ENCODE results near the gene FTCDNL1.

FTCDNL1 gene

DNA sequence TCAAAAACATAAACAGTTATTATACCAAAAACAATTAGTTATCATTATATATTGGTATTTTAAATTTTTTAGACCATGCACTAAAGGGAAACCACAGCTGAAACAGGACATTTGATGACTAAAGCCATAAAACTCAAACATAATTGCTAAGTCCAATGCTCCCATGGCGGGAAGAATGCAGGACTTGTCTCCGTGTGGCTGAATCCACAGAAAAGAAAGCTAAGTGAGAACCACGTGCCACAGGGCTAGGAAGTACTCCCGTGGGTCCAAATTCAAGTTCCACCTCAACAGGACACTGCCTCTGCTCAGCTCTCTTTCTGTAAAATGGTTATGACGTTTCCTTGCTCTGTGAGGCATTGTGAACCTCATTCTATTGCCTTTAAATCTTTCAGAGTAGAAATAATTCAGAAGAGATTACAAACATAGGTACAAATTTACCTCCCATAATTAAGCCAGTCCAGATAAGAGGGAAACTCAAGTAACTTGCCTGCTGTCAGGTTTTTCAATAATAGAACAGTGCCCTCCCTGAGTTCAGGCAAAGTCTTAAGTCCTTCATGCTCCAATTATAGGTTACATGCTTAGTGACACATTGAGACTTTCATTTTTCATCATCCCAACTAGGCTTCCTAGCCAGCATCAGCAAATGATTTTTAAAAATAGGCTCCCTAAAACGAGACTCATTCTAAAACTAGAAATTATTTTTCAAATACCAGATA, 36.7 kb downstream of the FTCDNL1 start:
- ChIA-PET CTCF (interaction anchor here (0.7 to 1.2 kb wide), 2 partner anchors 9 to 308 kb away, joined by 3 to 4 read pairs; no protein-coding TSS in a partner anchor), POLR2A (no interaction called here)

GRCh38 chr2:199812493-199812892, 38.5 kb downstream of the FTCDNL1 start:
- POLR2A ChIA-PET: no interaction called here
- H3K27ac ChIP-seq (ENCODE audit: extremely low read depth, low read depth, low read length): no peak overlapping the region
- peaks cover 3% of the 10 kb centered on the region; the same call in 1 of the 2 replicates for H3K4me1 ChIP-seq (ENCODE audit: control insufficient read depth, insufficient read depth, low read length)
- no peaks in the 10 kb centered on the region for H3K36me3 ChIP-seq (ENCODE audit: control insufficient read depth in 2 of 2, insufficient read depth in 1 of 2, low read length in 2 of 2)
- H3K4me3 ChIP-seq (ENCODE audit: low read depth, low read length): no peak overlapping the region
- no peaks in the 10 kb centered on the region for H3K9me3 ChIP-seq (ENCODE audit: control insufficient read depth, insufficient read depth, low read depth, low read length)
- TF ChIP-seq ZNF623 (tag by site-specific recombination; IDR thresholded peaks at IDR 0.05) (no peak), ZNF292 (tag by site-specific recombination; IDR thresholded peaks at IDR 0.05; ENCODE audit: borderline replicate concordance, low read depth) (no peak), ZNF221 (tag by site-specific recombination; IDR thresholded peaks at IDR 0.05; ENCODE audit: borderline replicate concordance) (no peak), ZNF529 (tag by site-specific recombination; IDR thresholded peaks at IDR 0.05; ENCODE audit: insufficient replicate concordance) (no peak), ZBTB10 (tag by site-specific recombination; IDR thresholded peaks at IDR 0.05) (no peak), ZNF112 (tag by site-specific recombination; IDR thresholded peaks at IDR 0.05) (no peak), ZNF600 (tag by site-specific recombination; IDR thresholded peaks at IDR 0.05) (no peak), HOXA7 (CRISPR knock-in tag; IDR thresholded peaks at IDR 0.05; ENCODE audit: borderline replicate concordance) (no peak), ZNF16 (tag by site-specific recombination; IDR thresholded peaks at IDR 0.05; ENCODE audit: low read depth) (no peak), ZNF169 (tag by site-specific recombination; IDR thresholded peaks at IDR 0.05) (no peak), ZNF423 (tag by site-specific recombination; IDR thresholded peaks at IDR 0.05) (no peak), ZNF670 (tag by site-specific recombination; IDR thresholded peaks at IDR 0.05; ENCODE audit: low read depth) (no peak), ZNF433 (tag by site-specific recombination; IDR thresholded peaks at IDR 0.05; ENCODE audit: low read depth) (no peak), GLI2 (tag by site-specific recombination; IDR thresholded peaks at IDR 0.05; ENCODE audit: borderline replicate concordance, low read depth) (no peak), ZNF140 (tag by site-specific recombination; IDR thresholded peaks at IDR 0.05) (no peak)
- CTCF ChIA-PET: interaction anchor here (0.7 to 0.9 kb wide), 3 partner anchors 35 to 78 kb away, joined by 3 read pairs; no protein-coding TSS in a partner anchor

More for the DNA sequence above, 36.7 kb downstream of the FTCDNL1 start:
- TF ChIP-seq, protein P1, sequence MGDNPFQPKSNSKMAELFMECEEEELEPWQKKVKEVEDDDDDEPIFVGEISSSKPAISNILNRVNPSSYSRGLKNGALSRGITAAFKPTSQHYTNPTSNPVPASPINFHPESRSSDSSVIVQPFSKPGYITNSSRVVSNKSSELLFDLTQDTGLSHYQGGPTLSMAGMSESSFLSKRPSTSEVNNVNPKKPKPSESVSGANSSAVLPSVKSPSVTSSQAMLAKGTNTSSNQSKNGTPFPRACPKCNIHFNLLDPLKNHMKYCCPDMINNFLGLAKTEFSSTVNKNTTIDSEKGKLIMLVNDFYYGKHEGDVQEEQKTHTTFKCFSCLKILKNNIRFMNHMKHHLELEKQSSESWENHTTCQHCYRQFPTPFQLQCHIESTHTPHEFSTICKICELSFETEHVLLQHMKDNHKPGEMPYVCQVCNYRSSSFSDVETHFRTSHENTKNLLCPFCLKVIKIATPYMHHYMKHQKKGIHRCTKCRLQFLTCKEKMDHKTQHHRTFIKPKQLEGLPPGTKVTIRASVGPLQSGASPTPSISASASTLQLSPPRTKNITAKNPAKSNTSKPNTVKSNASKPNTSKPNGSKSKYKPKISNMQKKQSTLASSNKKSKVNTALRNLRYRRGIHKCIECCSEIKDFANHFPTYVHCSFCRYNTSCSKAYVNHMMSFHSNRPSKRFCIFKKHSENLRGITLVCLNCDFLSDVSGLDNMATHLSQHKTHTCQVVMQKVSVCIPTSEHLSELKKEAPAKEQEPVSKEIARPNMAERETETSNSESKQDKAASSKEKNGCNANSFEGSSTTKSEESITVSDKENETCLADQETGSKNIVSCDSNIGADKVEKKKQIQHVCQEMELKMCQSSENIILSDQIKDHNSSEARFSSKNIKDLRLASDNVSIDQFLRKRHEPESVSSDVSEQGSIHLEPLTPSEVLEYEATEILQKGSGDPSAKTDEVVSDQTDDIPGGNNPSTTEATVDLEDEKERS (tag by site-specific recombination; IDR thresholded peaks at IDR 0.05): no peak
- TF ChIP-seq, protein P2, sequence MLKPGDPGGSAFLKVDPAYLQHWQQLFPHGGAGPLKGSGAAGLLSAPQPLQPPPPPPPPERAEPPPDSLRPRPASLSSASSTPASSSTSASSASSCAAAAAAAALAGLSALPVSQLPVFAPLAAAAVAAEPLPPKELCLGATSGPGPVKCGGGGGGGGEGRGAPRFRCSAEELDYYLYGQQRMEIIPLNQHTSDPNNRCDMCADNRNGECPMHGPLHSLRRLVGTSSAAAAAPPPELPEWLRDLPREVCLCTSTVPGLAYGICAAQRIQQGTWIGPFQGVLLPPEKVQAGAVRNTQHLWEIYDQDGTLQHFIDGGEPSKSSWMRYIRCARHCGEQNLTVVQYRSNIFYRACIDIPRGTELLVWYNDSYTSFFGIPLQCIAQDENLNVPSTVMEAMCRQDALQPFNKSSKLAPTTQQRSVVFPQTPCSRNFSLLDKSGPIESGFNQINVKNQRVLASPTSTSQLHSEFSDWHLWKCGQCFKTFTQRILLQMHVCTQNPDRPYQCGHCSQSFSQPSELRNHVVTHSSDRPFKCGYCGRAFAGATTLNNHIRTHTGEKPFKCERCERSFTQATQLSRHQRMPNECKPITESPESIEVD (tag by site-specific recombination; IDR thresholded peaks at IDR 0.05): 0 out of 2 replicates have a peak, but pooled peaks have one; percentile 7
- TF ChIP-seq EGR2 (tag by site-specific recombination; IDR thresholded peaks at IDR 0.05; ENCODE audit: low read depth) (no peak), GLIS1 (tag by site-specific recombination; IDR thresholded peaks at IDR 0.05) (peak; percentile 33; the same call in 1 of the 2 replicates), ZNF747 (tag by site-specific recombination; IDR thresholded peaks at IDR 0.05) (no peak), ZNF654 (tag by site-specific recombination; IDR thresholded peaks at IDR 0.05; ENCODE audit: low read depth) (no peak), SP7 (tag by site-specific recombination; IDR thresholded peaks at IDR 0.05) (peak; percentile 74), ZBTB48 (tag by site-specific recombination; IDR thresholded peaks at IDR 0.05) (no peak), KLF9 (tag by site-specific recombination; IDR thresholded peaks at IDR 0.05; ENCODE audit: low read depth) (no peak), OSR2 (tag by site-specific recombination; IDR thresholded peaks at IDR 0.05) (no peak)
- TF ChIP-seq, protein P3, sequence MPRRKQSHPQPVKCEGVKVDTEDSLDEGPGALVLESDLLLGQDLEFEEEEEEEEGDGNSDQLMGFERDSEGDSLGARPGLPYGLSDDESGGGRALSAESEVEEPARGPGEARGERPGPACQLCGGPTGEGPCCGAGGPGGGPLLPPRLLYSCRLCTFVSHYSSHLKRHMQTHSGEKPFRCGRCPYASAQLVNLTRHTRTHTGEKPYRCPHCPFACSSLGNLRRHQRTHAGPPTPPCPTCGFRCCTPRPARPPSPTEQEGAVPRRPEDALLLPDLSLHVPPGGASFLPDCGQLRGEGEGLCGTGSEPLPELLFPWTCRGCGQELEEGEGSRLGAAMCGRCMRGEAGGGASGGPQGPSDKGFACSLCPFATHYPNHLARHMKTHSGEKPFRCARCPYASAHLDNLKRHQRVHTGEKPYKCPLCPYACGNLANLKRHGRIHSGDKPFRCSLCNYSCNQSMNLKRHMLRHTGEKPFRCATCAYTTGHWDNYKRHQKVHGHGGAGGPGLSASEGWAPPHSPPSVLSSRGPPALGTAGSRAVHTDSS (tag by site-specific recombination; IDR thresholded peaks at IDR 0.05): no peak
- Histone ChIP-seq H3K9me3 (ENCODE audit: control insufficient read depth, insufficient read depth, low read depth, low read length) (no peaks in the 10 kb centered on the region), H3K4me3 (ENCODE audit: low read depth, low read length) (no peak overlapping the region), H3K4me1 (ENCODE audit: control insufficient read depth, insufficient read depth, low read length) (peaks cover 6% of the 10 kb centered on the region; the same call in 1 of the 2 replicates), H3K36me3 (ENCODE audit: control insufficient read depth in 2 of 2, insufficient read depth in 1 of 2, low read length in 2 of 2) (no peaks in the 10 kb centered on the region), H3K27ac (ENCODE audit: extremely low read depth, low read depth, low read length) (no peak overlapping the region)

Data from HEK293 (cell line).